ENCODE data around the gene CCDC174.

GRCh38 chr3:14672588-14672987 is 21.0 kb downstream of the CCDC174 start:
- TF ChIP-seq EZH2 (IDR thresholded peaks at IDR 0.05) (no peak), POLR2AphosphoS5 (IDR thresholded peaks at IDR 0.05; ENCODE audit: borderline replicate concordance, low read depth, low read length) (no peak)
